HepG2 (cell line): ENCODE data around the gene ELF1. TPM values are rescaled to one million over a fixed set of nuclear protein-coding genes. Genes with fewer than 3 reads are reported as not detected.
A peak's percentile ranks its signal among the peaks of the same experiment; 100 is the strongest.

Source experiments
- ARNTL ChIP-seq: sonication (generic); formaldehyde crosslinking; IDR thresholded peaks from 2 replicates; pipeline ENCODE4 v1.4.0; 2020; ENCODE audit warnings: mild to moderate bottlenecking, missing genetic modification reagents
- ATRX ChIP-seq: sonication (generic); formaldehyde crosslinking; IDR thresholded peaks from 2 replicates; pipeline ENCODE4 v1.4.0; 2020; ENCODE audit warnings: missing genetic modification reagents, borderline replicate concordance
- CBX5 ChIP-seq: sonication (generic); formaldehyde crosslinking; IDR thresholded peaks from 2 replicates; pipeline ENCODE4 v1.4.0; 2020; ENCODE audit warnings: missing genetic modification reagents, borderline replicate concordance
- JUN ChIP-seq: sonication (generic); formaldehyde crosslinking; IDR thresholded peaks from 2 replicates; pipeline ENCODE4 v1.4.0; 2020; ENCODE audit warnings: mild to moderate bottlenecking, missing genetic modification reagents
- KDM4B ChIP-seq: sonication (generic); formaldehyde crosslinking; IDR thresholded peaks from 2 replicates; pipeline ENCODE4 v1.4.0; 2020; ENCODE audit warnings: missing genetic modification reagents
- PHB2 ChIP-seq: fragments of 450-650 bp; IDR thresholded peaks from 2 replicates; pipeline ENCODE4 v1.6.1; 2018; ENCODE audit not compliant: partially characterized antibody
- SIN3A ChIP-seq: IDR thresholded peaks from 2 replicates; pipeline ENCODE4 v1.6.1; 2011; ENCODE audit warnings: low read depth, mild to moderate bottlenecking, control low read depth, low read length, borderline replicate concordance
- SMAD1 ChIP-seq: sonication (generic); formaldehyde crosslinking; IDR thresholded peaks from 2 replicates; pipeline ENCODE4 v1.4.0; 2020; ENCODE audit warnings: missing genetic modification reagents, low read depth, mild to moderate bottlenecking, borderline replicate concordance
- SP1 ChIP-seq, 2 experiments: fragments of 450-650 bp in 1 of 2; sonication (generic) in 1 of 2; formaldehyde crosslinking in 1 of 2; IDR thresholded peaks; 2 replicates each; pipeline versions ENCODE4 v1.4.0 to v1.6.1; 2016 to 2020; ENCODE audit warnings: missing genetic modification reagents in 1 of 2
- SP5 ChIP-seq: IDR thresholded peaks from 2 replicates; pipeline ENCODE4 v1.6.1; 2016; ENCODE audit warnings: low read depth, borderline replicate concordance
- TBL1XR1 ChIP-seq: fragments of 150-350 bp; IDR thresholded peaks from 2 replicates; pipeline ENCODE4 v1.6.1; 2014; ENCODE audit warnings: borderline replicate concordance, low read length; ENCODE audit not compliant: partially characterized antibody
- TCF12 ChIP-seq, 2 experiments: fragments of 450-650 bp in 1 of 2; sonication (generic) in 1 of 2; formaldehyde crosslinking in 1 of 2; IDR thresholded peaks; 2 replicates each; pipeline versions ENCODE4 v1.6.1 to v1.8.0; 2017 to 2022; ENCODE audit warnings: antibody characterized with exemption in 1 of 2, mild to moderate bottlenecking in 1 of 2, missing genetic modification reagents in 1 of 2, moderate library complexity in 1 of 2
- ZIK1 ChIP-seq: sonication (generic); formaldehyde crosslinking; IDR thresholded peaks from 2 replicates; pipeline ENCODE4 v1.5.0; 2020; ENCODE audit warnings: mild to moderate bottlenecking, low read depth, missing genetic modification reagents, borderline replicate concordance
- ZNF121 ChIP-seq: sonication (generic); formaldehyde crosslinking; IDR thresholded peaks from 2 replicates; pipeline ENCODE4 v1.5.0; 2020; ENCODE audit warnings: mild to moderate bottlenecking, missing genetic modification reagents
- ZNF230 ChIP-seq: sonication (generic); formaldehyde crosslinking; IDR thresholded peaks from 2 replicates; pipeline ENCODE4 v1.4.0; 2020; ENCODE audit warnings: mild to moderate bottlenecking, missing genetic modification reagents
- ZNF251 ChIP-seq: sonication (generic); formaldehyde crosslinking; IDR thresholded peaks from 2 replicates; pipeline ENCODE4 v1.9.0; 2021; ENCODE audit warnings: mild to moderate bottlenecking, missing genetic modification reagents
- ZNF572 ChIP-seq: sonication (generic); formaldehyde crosslinking; IDR thresholded peaks from 2 replicates; pipeline ENCODE4 v1.5.1; 2020; ENCODE audit warnings: mild to moderate bottlenecking, missing genetic modification reagents
- polyA plus RNA-seq, 8 experiments: library from polyadenylated mRNA; depleted of rRNA in 3 of 8; stranded (reverse) in 7 of 8; unstranded in 1 of 8; fragments of >200 nt; fragmentation: Illumina TruSeq in 4 of 8; extraction: Trizol in 4 of 8; gene quantifications; 2 replicates each; pipeline versions ENCODE4 v1.2.1 to v1.2.3, GENCODE V29; 2011 to 2016; ENCODE audit warnings: low read depth in 4 of 8, missing spikeins in 1 of 8, mixed read lengths in 1 of 8; ENCODE audit not compliant: insufficient read depth in 1 of 8
- total RNA-seq, 5 experiments: library from RNA; depleted of rRNA; stranded (reverse); fragments of >200 nt; fragmentation: Illumina TruSeq; extraction: Trizol; gene quantifications; 2 replicates each; pipeline ENCODE4 v1.2.3, GENCODE V29; 2016; ENCODE audit warnings: low read depth in 1 of 5
- TF ChIP-seq, protein P1 (sequence below), 2 experiments: fragments of 450-650 bp in 1 of 2; sonication (generic) in 1 of 2; formaldehyde crosslinking in 1 of 2; IDR thresholded peaks; 2 replicates each; pipeline versions ENCODE4 v1.6.1 to v1.8.0; 2016 to 2022; ENCODE audit warnings: antibody characterized with exemption in 1 of 2, mild to moderate bottlenecking in 1 of 2, missing genetic modification reagents in 1 of 2
- TF ChIP-seq, protein P2 (sequence below): fragments of 450-650 bp; IDR thresholded peaks from 2 replicates; pipeline ENCODE4 v1.6.1; 2017
- TF ChIP-seq, protein P3 (sequence below): sonication (generic); formaldehyde crosslinking; IDR thresholded peaks from 2 replicates; pipeline ENCODE4 v1.5.1; 2020; ENCODE audit warnings: missing genetic modification reagents, mild to moderate bottlenecking, borderline replicate concordance

Gene ELF1
- total and polyA plus RNA-seq, 2 of the 13 experiments (the other 11 are each of a cell fraction or from before 2014, with no cell fraction given): 24.6 to 71.5 TPM

DNA sequence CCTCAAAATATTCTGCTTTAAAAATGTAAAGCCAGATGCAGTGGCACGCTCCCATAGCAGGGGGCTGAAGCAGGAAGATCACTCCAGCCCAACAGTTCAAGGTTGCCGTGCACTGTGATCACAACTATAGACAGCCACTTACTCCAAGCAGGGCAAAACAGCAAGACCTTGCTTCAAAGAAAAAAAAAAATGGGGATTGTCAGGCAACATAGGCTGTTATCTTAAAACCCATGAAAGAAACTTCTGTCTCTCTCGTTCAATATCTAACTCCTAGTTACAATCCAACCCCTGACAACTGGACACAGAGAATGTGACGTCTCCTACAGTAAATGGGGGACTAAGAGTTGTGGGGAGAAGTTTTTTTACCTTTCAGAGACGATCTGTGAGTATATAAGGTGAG is 17.4 kb downstream of the ELF1 start (continued):
- TF ChIP-seq, protein P1, sequence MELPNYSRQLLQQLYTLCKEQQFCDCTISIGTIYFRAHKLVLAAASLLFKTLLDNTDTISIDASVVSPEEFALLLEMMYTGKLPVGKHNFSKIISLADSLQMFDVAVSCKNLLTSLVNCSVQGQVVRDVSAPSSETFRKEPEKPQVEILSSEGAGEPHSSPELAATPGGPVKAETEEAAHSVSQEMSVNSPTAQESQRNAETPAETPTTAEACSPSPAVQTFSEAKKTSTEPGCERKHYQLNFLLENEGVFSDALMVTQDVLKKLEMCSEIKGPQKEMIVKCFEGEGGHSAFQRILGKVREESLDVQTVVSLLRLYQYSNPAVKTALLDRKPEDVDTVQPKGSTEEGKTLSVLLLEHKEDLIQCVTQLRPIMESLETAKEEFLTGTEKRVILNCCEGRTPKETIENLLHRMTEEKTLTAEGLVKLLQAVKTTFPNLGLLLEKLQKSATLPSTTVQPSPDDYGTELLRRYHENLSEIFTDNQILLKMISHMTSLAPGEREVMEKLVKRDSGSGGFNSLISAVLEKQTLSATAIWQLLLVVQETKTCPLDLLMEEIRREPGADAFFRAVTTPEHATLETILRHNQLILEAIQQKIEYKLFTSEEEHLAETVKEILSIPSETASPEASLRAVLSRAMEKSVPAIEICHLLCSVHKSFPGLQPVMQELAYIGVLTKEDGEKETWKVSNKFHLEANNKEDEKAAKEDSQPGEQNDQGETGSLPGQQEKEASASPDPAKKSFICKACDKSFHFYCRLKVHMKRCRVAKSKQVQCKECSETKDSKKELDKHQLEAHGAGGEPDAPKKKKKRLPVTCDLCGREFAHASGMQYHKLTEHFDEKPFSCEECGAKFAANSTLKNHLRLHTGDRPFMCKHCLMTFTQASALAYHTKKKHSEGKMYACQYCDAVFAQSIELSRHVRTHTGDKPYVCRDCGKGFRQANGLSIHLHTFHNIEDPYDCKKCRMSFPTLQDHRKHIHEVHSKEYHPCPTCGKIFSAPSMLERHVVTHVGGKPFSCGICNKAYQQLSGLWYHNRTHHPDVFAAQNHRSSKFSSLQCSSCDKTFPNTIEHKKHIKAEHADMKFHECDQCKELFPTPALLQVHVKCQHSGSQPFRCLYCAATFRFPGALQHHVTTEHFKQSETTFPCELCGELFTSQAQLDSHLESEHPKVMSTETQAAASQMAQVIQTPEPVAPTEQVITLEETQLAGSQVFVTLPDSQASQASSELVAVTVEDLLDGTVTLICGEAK (IDR thresholded peaks at IDR 0.05): no peak
- TF ChIP-seq, protein P1 (CRISPR knock-in tag; IDR thresholded peaks at IDR 0.05): no peak
- no peak for TF ChIP-seq SIN3A
- TF ChIP-seq SP1 (IDR thresholded peaks at IDR 0.05): no peak
- no peak for TF ChIP-seq SP1 (CRISPR knock-in tag; IDR thresholded peaks at IDR 0.05)
- TF ChIP-seq ZNF230 (CRISPR knock-in tag): no peak
- no peak for TF ChIP-seq TBL1XR1
- no peak for TF ChIP-seq PHB2
- TF ChIP-seq SMAD1 (CRISPR knock-in tag): no peak
- no peak for TF ChIP-seq ARNTL
- no peak for TF ChIP-seq TCF12 (IDR thresholded peaks at IDR 0.05)
- no peak for TF ChIP-seq TCF12 (CRISPR knock-in tag; IDR thresholded peaks at IDR 0.05)
- TF ChIP-seq ZNF572 (CRISPR knock-in tag): no peak
- no peak for TF ChIP-seq KDM4B (CRISPR knock-in tag)
- TF ChIP-seq, protein P2, sequence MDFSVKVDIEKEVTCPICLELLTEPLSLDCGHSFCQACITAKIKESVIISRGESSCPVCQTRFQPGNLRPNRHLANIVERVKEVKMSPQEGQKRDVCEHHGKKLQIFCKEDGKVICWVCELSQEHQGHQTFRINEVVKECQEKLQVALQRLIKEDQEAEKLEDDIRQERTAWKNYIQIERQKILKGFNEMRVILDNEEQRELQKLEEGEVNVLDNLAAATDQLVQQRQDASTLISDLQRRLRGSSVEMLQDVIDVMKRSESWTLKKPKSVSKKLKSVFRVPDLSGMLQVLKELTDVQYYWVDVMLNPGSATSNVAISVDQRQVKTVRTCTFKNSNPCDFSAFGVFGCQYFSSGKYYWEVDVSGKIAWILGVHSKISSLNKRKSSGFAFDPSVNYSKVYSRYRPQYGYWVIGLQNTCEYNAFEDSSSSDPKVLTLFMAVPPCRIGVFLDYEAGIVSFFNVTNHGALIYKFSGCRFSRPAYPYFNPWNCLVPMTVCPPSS: no peak
- TF ChIP-seq CBX5: no peak
- TF ChIP-seq SP5: no peak
- no peak for TF ChIP-seq ZNF251
- no peak for TF ChIP-seq JUN (CRISPR knock-in tag)
- TF ChIP-seq ATRX (CRISPR knock-in tag): no peak
- TF ChIP-seq ZIK1 (CRISPR knock-in tag): no peak
- TF ChIP-seq ZNF121 (CRISPR knock-in tag): peak; percentile 100
- TF ChIP-seq, protein P3, sequence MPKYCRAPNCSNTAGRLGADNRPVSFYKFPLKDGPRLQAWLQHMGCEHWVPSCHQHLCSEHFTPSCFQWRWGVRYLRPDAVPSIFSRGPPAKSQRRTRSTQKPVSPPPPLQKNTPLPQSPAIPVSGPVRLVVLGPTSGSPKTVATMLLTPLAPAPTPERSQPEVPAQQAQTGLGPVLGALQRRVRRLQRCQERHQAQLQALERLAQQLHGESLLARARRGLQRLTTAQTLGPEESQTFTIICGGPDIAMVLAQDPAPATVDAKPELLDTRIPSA (CRISPR knock-in tag): no peak
